ENCODE results near the gene P2RX6. TPM values are rescaled to one million over a fixed set of nuclear protein-coding genes. Genes with fewer than 3 reads are reported as not detected.

P2RX6 gene
- total and polyA plus RNA-seq, 9 of the 15 experiments (the other 6 are each of a cell fraction or from before 2014, with no cell fraction given), result 0.01 to 3.9 (median 1.5) TPM; not detected in 1

MicroRNAs within 50 kb of the gene (microRNA counts, 767-probe panel; counts per million panel counts)
- not detected for microRNA hsa-miR-649

Small RNAs within 50 kb of the gene (microRNA-seq; reads per million reads assigned to microRNA genes)
- gene MIR649 (ENCODE audit: borderline microRNAs expressed), result not detected

Small RNAs within 50 kb of the gene (small RNA-seq; reads per million reads assigned to genes)
- gene MIR649, result not detected

Other genes starting within 250 kb of the P2RX6 start
Only the 7 nearest of the 9 such genes appear.
- 71.4 and 89.3 TPM in 2 replicates for gene SNAP29, start 156.2 kb upstream of the P2RX6 start, total RNA-seq (2014; rRNA removed)
- gene SNAP29, start 156.2 kb upstream of the P2RX6 start, total RNA-seq (2014; rRNA removed; fragmentation: Illumina TruSeq; extraction: Trizol), result 58.1 and 64.4 TPM in 2 replicates
- 70.6 and 75.9 TPM in 2 replicates for gene SNAP29, start 156.2 kb upstream of the P2RX6 start, total RNA-seq (2015; rRNA removed; fragmentation: Illumina TruSeq; extraction: Trizol)
- gene SNAP29, start 156.2 kb upstream of the P2RX6 start, total RNA-seq (2021), result 122 and 123 TPM in 2 replicates
- 187 and 200 TPM in 2 replicates for gene SNAP29, start 156.2 kb upstream of the P2RX6 start, polyA plus RNA-seq (2011; rRNA removed)
- gene SNAP29, start 156.2 kb upstream of the P2RX6 start, polyA plus RNA-seq (2014; fragmentation: Illumina TruSeq; extraction: Trizol), result 181 and 250 TPM in 2 replicates
- gene SNAP29, start 156.2 kb upstream of the P2RX6 start, polyA plus RNA-seq (2014; fragmentation: Nextera tagmentation; extraction: Ambion mirVana), result 10 to 100 TPM; 19.5 to 22.8 TPM
- 136 and 161 TPM in 2 replicates for gene SNAP29, start 156.2 kb upstream of the P2RX6 start, polyA plus RNA-seq (2014; rRNA removed)
- 105 and 144 TPM in 2 replicates for gene CRKL, start 97.8 kb upstream of the P2RX6 start, total RNA-seq (2014; rRNA removed)
- gene CRKL, start 97.8 kb upstream of the P2RX6 start, total RNA-seq (2014; rRNA removed; fragmentation: Illumina TruSeq; extraction: Trizol), result 138 and 141 TPM in 2 replicates
- gene CRKL, start 97.8 kb upstream of the P2RX6 start, total RNA-seq (2015; rRNA removed; fragmentation: Illumina TruSeq; extraction: Trizol), result 124 and 128 TPM in 2 replicates
- 263 and 267 TPM in 2 replicates for gene CRKL, start 97.8 kb upstream of the P2RX6 start, total RNA-seq (2021)
- 135 and 196 TPM in 2 replicates for gene CRKL, start 97.8 kb upstream of the P2RX6 start, polyA plus RNA-seq (2011; rRNA removed)
- gene CRKL, start 97.8 kb upstream of the P2RX6 start, polyA plus RNA-seq (2014; fragmentation: Illumina TruSeq; extraction: Trizol), result 144 and 156 TPM in 2 replicates
- 100 to 1,000 TPM; 100 to 105 TPM for gene CRKL, start 97.8 kb upstream of the P2RX6 start, polyA plus RNA-seq (2014; fragmentation: Nextera tagmentation; extraction: Ambion mirVana)
- gene CRKL, start 97.8 kb upstream of the P2RX6 start, polyA plus RNA-seq (2014; rRNA removed), result 114 and 124 TPM in 2 replicates
- gene AIFM3, start 47.9 kb upstream of the P2RX6 start, total RNA-seq (2014; rRNA removed), result 0.14 TPM in 1 of 2 replicates, not detected in the other
- 0.10 TPM in 1 of 2 replicates, not detected in the other for gene AIFM3, start 47.9 kb upstream of the P2RX6 start, total RNA-seq (2014; rRNA removed; fragmentation: Illumina TruSeq; extraction: Trizol)
- 0.07 TPM in 1 of 2 replicates, not detected in the other for gene AIFM3, start 47.9 kb upstream of the P2RX6 start, total RNA-seq (2015; rRNA removed; fragmentation: Illumina TruSeq; extraction: Trizol)
- gene AIFM3, start 47.9 kb upstream of the P2RX6 start, total RNA-seq (2021), result 0.20 and 0.56 TPM in 2 replicates
- 0.04 and 0.08 TPM in 2 replicates for gene AIFM3, start 47.9 kb upstream of the P2RX6 start, polyA plus RNA-seq (2011; rRNA removed)
- gene AIFM3, start 47.9 kb upstream of the P2RX6 start, polyA plus RNA-seq (2014; fragmentation: Illumina TruSeq; extraction: Trizol), result 0.06 TPM in 1 of 2 replicates, not detected in the other
- gene AIFM3, start 47.9 kb upstream of the P2RX6 start, polyA plus RNA-seq (2014; fragmentation: Nextera tagmentation; extraction: Ambion mirVana), result under 1 TPM; 0.03 to 0.06 TPM
- 0.15 TPM in 1 of 2 replicates, not detected in the other for gene AIFM3, start 47.9 kb upstream of the P2RX6 start, polyA plus RNA-seq (2014; rRNA removed)
- 87.2 and 120 TPM in 2 replicates for gene LZTR1, start 32.9 kb upstream of the P2RX6 start, total RNA-seq (2014; rRNA removed)
- gene LZTR1, start 32.9 kb upstream of the P2RX6 start, total RNA-seq (2014; rRNA removed; fragmentation: Illumina TruSeq; extraction: Trizol), result 46.4 and 63.0 TPM in 2 replicates
- gene LZTR1, start 32.9 kb upstream of the P2RX6 start, total RNA-seq (2015; rRNA removed; fragmentation: Illumina TruSeq; extraction: Trizol), result 51.3 and 53.2 TPM in 2 replicates
- 132 and 135 TPM in 2 replicates for gene LZTR1, start 32.9 kb upstream of the P2RX6 start, total RNA-seq (2021)
- gene LZTR1, start 32.9 kb upstream of the P2RX6 start, polyA plus RNA-seq (2011; rRNA removed), result 63.0 and 88.5 TPM in 2 replicates
- 74.3 and 89.8 TPM in 2 replicates for gene LZTR1, start 32.9 kb upstream of the P2RX6 start, polyA plus RNA-seq (2014; fragmentation: Illumina TruSeq; extraction: Trizol)
- 1 to 10 TPM; 2.2 to 3.1 TPM for gene LZTR1, start 32.9 kb upstream of the P2RX6 start, polyA plus RNA-seq (2014; fragmentation: Nextera tagmentation; extraction: Ambion mirVana)
- 115 and 129 TPM in 2 replicates for gene LZTR1, start 32.9 kb upstream of the P2RX6 start, polyA plus RNA-seq (2014; rRNA removed)
- gene THAP7, start 13.0 kb upstream of the P2RX6 start, total RNA-seq (2014; rRNA removed), result 245 and 323 TPM in 2 replicates
- 32.0 and 35.6 TPM in 2 replicates for gene THAP7, start 13.0 kb upstream of the P2RX6 start, total RNA-seq (2014; rRNA removed; fragmentation: Illumina TruSeq; extraction: Trizol)
- gene THAP7, start 13.0 kb upstream of the P2RX6 start, total RNA-seq (2015; rRNA removed; fragmentation: Illumina TruSeq; extraction: Trizol), result 120 and 129 TPM in 2 replicates
- 169 and 183 TPM in 2 replicates for gene THAP7, start 13.0 kb upstream of the P2RX6 start, total RNA-seq (2021)
- gene THAP7, start 13.0 kb upstream of the P2RX6 start, polyA plus RNA-seq (2011; rRNA removed), result 75.4 and 94.6 TPM in 2 replicates
- 84.1 and 121 TPM in 2 replicates for gene THAP7, start 13.0 kb upstream of the P2RX6 start, polyA plus RNA-seq (2014; fragmentation: Illumina TruSeq; extraction: Trizol)
- gene THAP7, start 13.0 kb upstream of the P2RX6 start, polyA plus RNA-seq (2014; fragmentation: Nextera tagmentation; extraction: Ambion mirVana), result 10 to 100 TPM in 1 of 2 experiments, 1 to 10 TPM in 1; 7.9 to 33.1 TPM
- 263 and 266 TPM in 2 replicates for gene THAP7, start 13.0 kb upstream of the P2RX6 start, polyA plus RNA-seq (2014; rRNA removed)
- not detected in 2 replicates for gene SLC7A4, start 17.4 kb downstream of the P2RX6 start, total RNA-seq (2014; rRNA removed)
- not detected in 2 replicates for gene SLC7A4, start 17.4 kb downstream of the P2RX6 start, total RNA-seq (2014; rRNA removed; fragmentation: Illumina TruSeq; extraction: Trizol)
- gene SLC7A4, start 17.4 kb downstream of the P2RX6 start, total RNA-seq (2015; rRNA removed; fragmentation: Illumina TruSeq; extraction: Trizol), result not detected in 2 replicates
- not detected in 2 replicates for gene SLC7A4, start 17.4 kb downstream of the P2RX6 start, total RNA-seq (2021)
- gene SLC7A4, start 17.4 kb downstream of the P2RX6 start, polyA plus RNA-seq (2011; rRNA removed), result not detected in 2 replicates
- gene SLC7A4, start 17.4 kb downstream of the P2RX6 start, polyA plus RNA-seq (2014; fragmentation: Illumina TruSeq; extraction: Trizol), result not detected in 2 replicates
- gene SLC7A4, start 17.4 kb downstream of the P2RX6 start, polyA plus RNA-seq (2014; fragmentation: Nextera tagmentation; extraction: Ambion mirVana), result not detected
- not detected in 2 replicates for gene SLC7A4, start 17.4 kb downstream of the P2RX6 start, polyA plus RNA-seq (2014; rRNA removed)
- gene LRRC74B, start 30.8 kb downstream of the P2RX6 start, total RNA-seq (2014; rRNA removed), result not detected in 2 replicates
- not detected in 2 replicates for gene LRRC74B, start 30.8 kb downstream of the P2RX6 start, total RNA-seq (2014; rRNA removed; fragmentation: Illumina TruSeq; extraction: Trizol)
- gene LRRC74B, start 30.8 kb downstream of the P2RX6 start, total RNA-seq (2015; rRNA removed; fragmentation: Illumina TruSeq; extraction: Trizol), result not detected in 2 replicates
- gene LRRC74B, start 30.8 kb downstream of the P2RX6 start, total RNA-seq (2021), result not detected in 2 replicates
- gene LRRC74B, start 30.8 kb downstream of the P2RX6 start, polyA plus RNA-seq (2011; rRNA removed), result not detected in 2 replicates
- not detected in 2 replicates for gene LRRC74B, start 30.8 kb downstream of the P2RX6 start, polyA plus RNA-seq (2014; fragmentation: Illumina TruSeq; extraction: Trizol)
- gene LRRC74B, start 30.8 kb downstream of the P2RX6 start, polyA plus RNA-seq (2014; fragmentation: Nextera tagmentation; extraction: Ambion mirVana), result not detected
- 0.04 TPM in 1 of 2 replicates, not detected in the other for gene LRRC74B, start 30.8 kb downstream of the P2RX6 start, polyA plus RNA-seq (2014; rRNA removed)

Measured in K562 (cell line).